ENCODE data around the gene HP1BP3. TPM values are rescaled to one million over a fixed set of nuclear protein-coding genes. Genes with fewer than 3 reads are reported as not detected.

Gene HP1BP3
- total RNA-seq, 1 donor from 2014 or later = 121 TPM

DNA sequence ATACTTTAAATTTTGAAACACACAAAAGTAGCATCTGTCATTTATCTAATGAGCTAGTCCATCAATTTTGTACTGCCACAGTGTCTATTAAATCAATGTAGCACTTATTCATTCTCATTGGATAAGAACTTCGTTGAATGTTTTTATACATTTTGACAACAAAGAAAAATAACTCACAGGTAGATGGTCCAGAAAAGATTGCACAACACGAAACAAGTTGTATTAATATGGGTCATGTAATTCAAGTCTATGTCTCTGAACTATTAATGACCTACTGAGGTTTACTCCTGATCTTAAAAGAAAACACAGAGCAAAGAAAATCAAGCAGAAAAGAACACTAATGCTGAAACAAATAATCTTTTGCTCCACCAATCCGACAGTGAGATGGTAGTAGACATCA, 15.3 kb downstream of the HP1BP3 start:
- ATAC-seq (no peak), DNase-seq (no peak)
- intact Hi-C loops (cut with micrococcal nuclease) = no loop called here

GRCh38 chr1:20770314-20771087, 16.6 kb downstream of the HP1BP3 start:
- ATAC-seq (no peak), DNase-seq (no peak)
- intact Hi-C loops (cut with micrococcal nuclease) = no loop called here

DNA sequence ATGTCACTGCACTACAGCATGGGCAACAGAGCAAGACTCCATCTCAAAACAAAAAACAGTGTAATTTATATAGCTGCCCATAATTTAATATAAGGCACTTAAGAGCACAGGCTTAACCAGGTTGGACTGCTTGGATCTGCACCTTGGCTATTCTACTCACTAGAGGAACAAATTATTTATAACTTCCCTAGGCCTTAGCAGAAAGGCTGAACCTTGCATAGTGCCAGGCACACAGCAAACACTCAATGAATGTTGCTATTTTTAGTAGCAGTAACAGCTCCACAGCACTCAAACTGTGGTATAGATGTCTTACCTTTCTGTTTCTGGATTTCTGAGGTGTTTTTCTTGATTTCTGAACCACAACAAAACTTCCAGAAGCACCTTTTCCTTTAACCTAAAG, 19.8 kb downstream of the HP1BP3 start:
- intact Hi-C loops (cut with micrococcal nuclease) = no loop called here
- DNase-seq = no peak
- ATAC-seq = peak; percentile 92

- DNase-seq (no peak), ATAC-seq (no peak)
- intact Hi-C loops (cut with micrococcal nuclease) = no loop called here
Observed at GRCh38 chr1:20763417-20763816, 23.7 kb downstream of the HP1BP3 start.

- DNase-seq (no peak), ATAC-seq (no peak)
- intact Hi-C loops (cut with micrococcal nuclease) = no loop called here
Observed at GRCh38 chr1:20760322-20760721, 26.8 kb downstream of the HP1BP3 start.

DNA sequence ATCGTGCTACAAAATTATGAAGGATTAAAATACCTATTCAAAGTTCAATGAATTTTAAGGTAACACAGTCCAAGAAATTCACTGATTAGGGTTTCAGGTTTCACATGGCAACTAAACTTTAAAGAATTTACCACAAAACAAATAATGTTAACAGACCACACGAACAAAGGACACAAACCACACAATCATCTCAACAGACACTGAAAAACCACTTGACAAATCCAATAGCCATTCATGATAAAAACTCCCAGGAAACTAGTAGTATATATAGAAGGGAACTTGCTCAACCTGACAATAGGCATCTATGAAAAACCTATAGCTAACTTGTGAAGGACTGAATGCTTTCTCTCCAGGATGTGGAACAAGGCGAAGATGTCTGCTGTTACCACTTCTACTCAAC, 33.5 kb downstream of the HP1BP3 start:
- no peak for ATAC-seq
- intact Hi-C loops (cut with micrococcal nuclease) = no loop called here
- no peak for DNase-seq

GRCh38 chr1:20751462-20751990, 35.6 kb downstream of the HP1BP3 start:
- ATAC-seq (no peak), DNase-seq (no peak)
- intact Hi-C loops (cut with micrococcal nuclease) = no loop called here

DNA sequence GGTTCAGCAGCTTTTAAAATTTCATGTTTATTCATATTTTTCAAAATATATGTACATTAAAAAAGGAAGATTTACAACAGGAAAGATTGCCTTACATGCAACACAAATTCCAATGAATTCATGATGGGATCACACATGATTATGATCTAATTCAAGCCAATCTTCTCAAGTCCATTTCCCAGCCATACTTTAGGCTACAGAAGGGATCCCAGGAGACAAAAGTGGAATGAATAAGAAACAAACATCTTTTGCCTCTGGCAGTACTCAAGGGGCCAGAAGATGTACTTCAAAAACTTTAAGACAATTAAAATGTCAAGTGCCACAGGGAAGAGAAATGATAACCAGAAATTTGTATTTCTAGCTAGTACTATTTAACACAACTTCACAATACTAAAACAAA, 44.4 kb downstream of the HP1BP3 start:
- intact Hi-C loops (cut with micrococcal nuclease) = loop anchor here (5.0 kb wide), 1 partner anchor 110 kb away; no protein-coding TSS in a partner anchor
- no peak for ATAC-seq
- no peak for DNase-seq

- DNase-seq (no peak), ATAC-seq (no peak)
- intact Hi-C loops (cut with micrococcal nuclease) = loop anchor here (5.0 kb wide), 1 partner anchor 112 kb away; no protein-coding TSS in a partner anchor
Observed at GRCh38 chr1:20740781-20741180, 46.3 kb downstream of the HP1BP3 start.

DNA sequence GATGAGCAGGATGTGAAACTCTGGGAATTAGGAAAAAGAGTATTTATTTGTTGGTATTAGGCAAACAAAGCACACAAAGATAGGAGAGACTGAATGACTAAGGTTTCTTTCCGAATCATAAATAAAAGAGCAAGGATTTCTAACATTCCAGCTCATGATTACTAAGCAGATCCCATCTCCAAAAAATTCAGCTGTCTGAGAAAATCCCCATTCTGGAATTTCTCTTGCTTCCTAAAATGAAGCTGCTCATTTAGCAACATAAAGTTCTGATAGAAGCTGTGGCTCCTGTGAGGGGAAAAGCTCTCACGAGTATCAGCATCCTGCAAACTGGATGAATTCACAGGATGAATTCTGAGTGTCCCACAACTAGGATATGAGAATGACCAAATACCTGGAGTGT, 47.9 kb downstream of the HP1BP3 start:
- DNase-seq (no peak), ATAC-seq (no peak)
- intact Hi-C loops (cut with micrococcal nuclease) = no loop called here

DNA sequence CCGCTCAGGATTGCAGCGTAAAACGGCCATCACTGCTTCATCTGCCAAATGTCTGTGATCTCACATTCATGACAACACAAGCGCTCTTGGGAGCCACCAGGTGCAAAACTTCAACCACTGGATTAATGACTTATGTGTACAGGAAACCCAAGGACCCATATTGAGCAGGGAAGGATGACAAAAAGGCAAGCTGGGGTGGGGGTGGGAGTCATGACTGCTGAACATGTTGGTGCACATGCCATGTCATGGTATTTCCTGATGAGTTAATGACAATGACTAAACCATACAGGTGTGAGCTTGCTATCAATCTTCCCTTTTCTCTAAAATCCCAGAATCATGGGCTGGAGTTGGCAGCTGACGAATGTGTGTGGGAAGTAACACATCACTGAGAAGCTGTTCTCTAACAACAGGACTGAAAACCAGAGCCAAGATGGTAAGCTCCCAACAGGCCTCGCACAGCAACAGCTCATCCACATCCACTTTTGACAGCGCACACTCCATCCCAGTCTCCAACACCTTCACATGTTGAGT, 51.5 kb downstream of the HP1BP3 start:
- DNase-seq (no peak), ATAC-seq (no peak)
- intact Hi-C loops (cut with micrococcal nuclease) = no loop called here

GRCh38 chr1:20733360-20733975, 53.6 kb downstream of the HP1BP3 start:
- ATAC-seq (peak; percentile 11), DNase-seq (no peak)
- intact Hi-C loops (cut with micrococcal nuclease) = no loop called here

GRCh38 chr1:20732588-20733359, 54.3 kb downstream of the HP1BP3 start, which contains the start of gene SH2D5:
SH2D5 (minus strand) TSS chr1:20732703; CDS start chr1:20728044, 4,659 bp downstream.
- intact Hi-C loops (cut with micrococcal nuclease) = no loop called here
- DNase-seq = peak; percentile 62
- ATAC-seq = peak; percentile 73

GRCh38 chr1:20732071-20732587, 55.0 kb downstream of the HP1BP3 start:
- intact Hi-C loops (cut with micrococcal nuclease) = no loop called here
- DNase-seq (peak; percentile 77), ATAC-seq (peak; percentile 90)

- intact Hi-C loops (cut with micrococcal nuclease) = no loop called here
- no peak for ATAC-seq
- peak; percentile 26 for DNase-seq
Observed at GRCh38 chr1:20731057-20731991, 55.8 kb downstream of the HP1BP3 start.

DNA sequence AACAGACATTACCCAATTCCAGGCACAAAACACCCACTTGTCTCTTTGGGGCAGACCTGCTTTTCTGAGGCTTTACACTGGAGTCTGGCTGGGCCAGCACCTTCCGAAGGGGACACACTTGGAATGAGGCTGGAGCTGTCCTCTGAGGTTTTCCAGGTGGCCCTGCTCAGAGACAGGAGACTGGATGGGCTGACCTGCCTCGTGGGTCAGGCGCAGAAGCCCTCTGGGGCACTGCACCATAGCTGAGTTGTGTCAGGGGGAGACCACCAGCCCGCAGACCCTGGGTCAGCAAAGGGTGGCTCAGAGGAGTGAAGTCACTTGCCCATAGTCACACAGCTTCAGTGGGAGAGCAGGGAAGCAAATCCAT, 56.4 kb downstream of the HP1BP3 start:
- DNase-seq = no peak
- ATAC-seq = no peak
- intact Hi-C loops (cut with micrococcal nuclease) = no loop called here

GRCh38 chr1:20729990-20730689, 57.0 kb downstream of the HP1BP3 start:
- ATAC-seq = no peak
- intact Hi-C loops (cut with micrococcal nuclease) = no loop called here
- DNase-seq = peak; percentile 17
